ENCODE results near the gene FBXO3.
"Not testable (repeated sequence)": the region's sequence is repeated elsewhere in the genome, so short reads cannot be mapped to it uniquely, and the experiment has no call there.

The FBXO3 gene

DNA sequence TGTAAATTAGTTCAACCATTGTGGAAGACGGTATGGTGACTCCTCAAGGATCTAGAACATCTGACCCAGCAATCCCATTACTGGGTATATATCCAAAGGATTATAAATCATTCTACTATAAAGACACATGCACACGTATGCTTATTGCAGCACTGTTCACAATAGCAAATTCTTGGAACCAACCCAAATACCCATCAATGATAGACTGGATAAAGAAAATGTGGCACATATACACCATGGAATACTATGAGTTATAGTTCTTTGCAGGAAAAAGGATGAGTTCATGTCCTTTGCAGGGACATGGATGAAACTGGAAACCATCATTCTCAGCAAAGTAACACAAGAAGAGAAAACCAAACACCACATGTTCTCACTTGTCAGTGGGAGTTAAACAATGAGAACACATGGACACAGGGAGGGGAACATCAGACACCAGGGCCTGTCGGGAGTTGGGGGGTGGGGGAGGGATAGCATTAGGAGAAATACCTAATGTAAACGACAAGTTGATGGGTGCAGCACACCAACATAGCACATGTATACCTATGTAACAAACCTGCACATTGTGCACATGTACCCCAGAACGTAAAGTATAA lies 45.2 kb downstream of the FBXO3 start:
- not testable (repeated sequence) for DNase-seq (ENCODE audit: low spot score)

DNA sequence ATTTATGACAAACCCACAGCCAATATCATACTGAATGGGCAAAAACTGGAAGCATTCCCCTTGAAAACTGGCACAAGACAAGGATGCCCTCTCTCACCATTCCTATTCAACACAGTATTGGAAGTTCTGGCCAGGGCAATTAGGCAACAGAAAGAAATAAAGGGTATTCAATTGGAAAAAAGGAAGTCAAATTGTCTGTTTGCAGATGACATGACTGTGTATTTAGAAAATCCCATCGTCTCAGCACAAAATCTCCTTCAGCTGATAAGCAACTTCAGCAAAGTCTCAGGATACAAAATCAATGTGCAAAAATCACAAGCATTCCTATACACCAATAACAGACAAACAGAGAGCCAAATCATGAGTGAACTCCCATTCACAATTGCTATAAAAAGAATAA lies 46.8 kb downstream of the FBXO3 start:
- not testable (repeated sequence) for DNase-seq (ENCODE audit: low spot score)

DNA sequence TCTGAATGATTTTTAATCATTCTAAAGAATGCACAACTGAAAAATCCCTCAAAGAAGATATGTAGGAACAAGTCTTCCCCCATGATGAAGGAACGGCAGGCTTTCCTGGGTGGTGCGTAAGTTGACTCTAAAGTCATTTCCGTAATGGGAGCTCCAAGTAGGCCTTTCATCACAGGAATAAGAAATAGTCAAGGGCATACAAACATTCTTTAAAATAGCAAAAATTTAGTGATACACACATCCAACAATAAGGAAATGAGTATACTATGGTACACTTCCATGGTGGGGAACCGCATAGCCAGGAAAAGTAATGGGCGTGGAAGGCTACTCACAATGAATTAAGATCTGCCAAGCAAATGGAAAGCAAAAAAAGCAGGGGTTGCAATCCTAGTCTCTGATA lies 48.8 kb downstream of the FBXO3 start:
- DNase-seq (ENCODE audit: low spot score) = no peak

DNA sequence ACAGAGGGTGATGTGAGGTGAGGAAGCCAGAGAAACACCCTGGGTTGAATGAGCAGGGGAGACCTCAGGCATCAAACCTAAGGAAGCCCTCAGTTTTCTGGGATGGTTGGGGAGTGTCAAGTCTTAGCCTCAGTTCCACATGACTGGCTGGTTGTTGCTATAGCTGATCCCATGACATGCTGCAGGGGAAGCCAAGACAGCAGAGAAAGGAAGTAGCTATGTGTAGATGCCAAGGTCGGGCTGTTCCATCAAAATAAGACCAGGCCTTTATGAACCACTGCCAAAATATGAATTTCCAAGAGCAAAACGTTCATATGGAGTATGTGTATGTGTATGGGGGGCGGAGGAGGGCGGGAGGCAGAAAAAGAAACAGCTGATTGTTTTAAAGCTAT lies 49.7 kb downstream of the FBXO3 start:
- DNase-seq (ENCODE audit: low spot score) = peak; percentile 70

DNA sequence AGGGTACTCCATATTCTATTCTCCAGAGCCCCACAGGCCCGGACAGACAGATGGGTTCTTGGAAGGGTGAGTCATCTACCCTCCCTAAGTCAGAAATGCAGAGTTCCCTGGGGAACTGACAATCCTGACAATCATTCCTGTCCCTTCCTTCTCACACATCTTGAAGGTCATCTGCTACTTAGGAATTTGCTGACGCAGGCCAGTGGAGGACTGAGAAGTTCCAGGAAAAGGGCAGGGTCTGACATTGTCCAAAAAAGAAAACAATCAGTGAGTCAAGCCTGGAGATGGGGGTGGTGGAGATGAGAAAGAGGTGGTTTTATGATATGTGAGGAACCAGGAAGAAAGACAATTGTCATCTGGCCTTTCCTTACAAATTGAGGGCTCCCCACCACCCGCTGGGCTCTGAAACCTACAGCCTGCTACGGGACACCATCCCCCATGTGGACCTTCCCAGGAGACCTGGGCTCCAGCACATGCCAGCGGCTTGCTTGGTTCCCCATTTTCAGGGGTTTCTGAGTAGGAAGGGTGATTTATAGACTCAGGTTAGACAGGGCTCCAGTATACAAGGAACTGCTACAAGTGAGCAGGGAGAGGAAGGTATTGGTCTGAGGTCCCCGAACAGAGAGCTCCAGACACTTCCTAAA lies 51.0 kb downstream of the FBXO3 start:
- no peak for DNase-seq (ENCODE audit: low spot score)

DNA sequence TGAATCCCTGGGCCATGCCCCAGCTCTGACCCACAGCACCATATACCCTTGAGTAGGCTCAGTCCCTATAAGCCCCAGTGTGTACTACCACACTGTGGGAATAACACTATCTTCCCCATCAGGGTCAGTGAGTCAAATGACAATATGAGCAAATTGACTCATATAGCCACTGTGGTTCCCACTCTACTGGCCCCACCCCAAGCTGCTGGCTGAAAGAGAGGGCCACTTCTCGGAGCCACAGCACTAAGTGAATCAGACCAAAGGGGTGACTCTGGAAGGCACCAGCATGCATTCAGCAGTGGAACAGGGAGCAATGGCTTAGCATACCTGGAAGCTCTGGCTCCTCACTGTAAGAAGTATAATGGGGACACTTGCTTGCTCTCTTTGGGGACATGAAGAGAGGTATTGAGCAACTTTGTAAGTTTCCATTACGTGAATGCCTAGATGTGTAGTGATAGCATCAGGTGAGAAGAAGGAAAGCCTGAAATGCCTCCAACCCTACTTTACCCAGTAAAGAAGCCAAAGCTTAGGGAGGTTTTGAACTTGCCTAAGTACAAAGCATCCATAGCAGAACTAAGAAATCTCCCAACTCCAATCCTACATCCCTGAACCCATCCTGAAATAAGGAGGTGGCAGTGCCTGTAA lies 51.6 kb downstream of the FBXO3 start:
- no peak for DNase-seq (ENCODE audit: low spot score)

DNA sequence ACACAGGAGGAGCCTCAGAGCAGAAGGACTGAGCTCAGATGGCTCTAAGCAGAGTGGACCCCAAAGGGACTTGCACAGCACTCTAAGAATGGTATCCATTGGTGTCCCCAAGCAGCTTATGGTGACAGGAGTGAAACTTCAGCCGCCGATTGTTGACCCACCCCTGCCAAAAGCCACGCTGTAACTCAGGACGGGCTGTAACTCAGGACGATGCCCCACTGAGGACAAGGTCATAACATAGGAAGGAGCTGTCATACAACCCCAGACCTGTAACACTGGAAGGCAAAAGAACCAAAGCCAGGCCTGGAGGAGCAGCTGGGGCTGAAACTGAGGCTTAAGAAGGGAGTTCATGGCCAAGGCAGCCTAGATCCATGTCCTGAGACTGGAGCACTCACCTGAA lies 52.3 kb downstream of the FBXO3 start:
- DNase-seq (ENCODE audit: low spot score) = no peak

DNA sequence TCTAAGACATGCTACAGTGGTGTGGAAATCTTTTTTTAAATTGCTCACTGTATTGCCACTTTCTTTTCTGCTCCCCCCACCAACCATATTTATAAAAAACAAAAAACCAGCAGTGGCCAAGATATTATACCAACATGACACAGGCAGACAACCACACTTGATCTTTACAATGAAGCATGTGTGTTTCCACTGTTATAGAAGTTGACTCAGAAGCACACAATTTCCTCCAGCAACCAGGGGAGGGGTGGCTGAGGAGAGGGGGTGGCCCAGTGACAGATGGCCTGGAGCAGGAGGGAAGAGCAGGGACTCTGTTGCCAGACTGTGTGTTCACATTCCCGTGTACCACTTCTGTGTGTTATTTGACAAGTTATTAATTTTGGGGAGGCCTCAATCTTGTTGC lies 52.9 kb downstream of the FBXO3 start:
- DNase-seq (ENCODE audit: low spot score) = no peak

DNA sequence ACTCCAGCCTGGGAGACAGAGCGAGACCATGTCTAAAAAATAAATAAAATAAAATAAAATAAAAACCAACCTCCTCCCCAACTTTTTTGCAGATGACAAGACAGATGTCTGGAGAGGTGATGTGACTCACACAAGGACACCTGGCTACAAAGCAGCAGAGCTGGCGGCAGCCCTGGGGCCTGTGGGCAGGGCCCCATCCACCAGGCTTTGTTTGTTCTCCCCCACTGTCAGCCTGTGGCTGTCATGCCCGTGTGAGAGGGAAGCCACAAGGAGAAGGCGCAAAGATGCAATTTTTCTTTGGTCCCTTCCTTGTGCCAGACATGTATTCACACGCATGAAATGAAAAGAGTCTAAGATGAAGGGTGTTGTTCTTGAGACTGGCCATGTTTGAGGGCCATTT lies 54.7 kb downstream of the FBXO3 start:
- no peak for DNase-seq (ENCODE audit: low spot score)

DNA sequence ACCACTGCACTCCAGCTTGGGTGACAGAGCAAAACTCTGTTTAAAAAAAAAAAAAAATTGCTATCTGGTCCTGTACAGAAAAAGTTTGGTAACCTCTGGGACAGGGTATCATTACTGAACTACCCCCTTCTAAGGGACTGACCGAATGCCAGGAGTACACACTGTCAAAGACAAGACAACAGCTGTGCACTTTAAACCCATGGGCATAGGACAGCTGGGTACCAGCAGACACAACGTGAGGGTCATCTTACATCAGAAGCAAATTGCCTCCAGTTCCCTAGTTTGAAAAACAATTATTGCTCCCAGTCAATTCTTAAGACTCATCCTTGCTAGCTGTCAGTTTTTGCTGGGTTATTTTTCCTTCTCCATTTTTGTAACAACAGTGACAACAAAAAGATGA lies 55.9 kb downstream of the FBXO3 start:
- no peak for DNase-seq (ENCODE audit: low spot score)

DNA sequence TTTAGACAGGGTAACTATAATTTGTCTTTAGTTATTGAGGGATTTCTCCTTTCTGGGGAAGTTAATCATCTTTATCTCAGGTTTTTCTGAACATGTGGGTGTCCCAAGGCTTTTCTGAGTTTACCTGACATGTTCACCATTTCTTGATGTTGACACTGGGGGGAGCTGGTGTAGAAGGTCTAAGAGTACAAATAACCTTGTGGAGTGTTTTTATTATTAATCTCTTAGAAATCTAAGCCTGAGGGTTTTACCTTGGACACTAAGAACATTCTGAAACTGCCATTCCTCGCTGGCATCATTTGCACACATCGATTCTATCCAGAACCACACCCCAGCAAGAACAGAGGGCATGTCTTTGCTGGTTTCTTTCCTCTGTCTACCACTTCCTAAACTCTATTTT lies 58.1 kb downstream of the FBXO3 start:
- no peak for DNase-seq (ENCODE audit: low spot score)

DNA sequence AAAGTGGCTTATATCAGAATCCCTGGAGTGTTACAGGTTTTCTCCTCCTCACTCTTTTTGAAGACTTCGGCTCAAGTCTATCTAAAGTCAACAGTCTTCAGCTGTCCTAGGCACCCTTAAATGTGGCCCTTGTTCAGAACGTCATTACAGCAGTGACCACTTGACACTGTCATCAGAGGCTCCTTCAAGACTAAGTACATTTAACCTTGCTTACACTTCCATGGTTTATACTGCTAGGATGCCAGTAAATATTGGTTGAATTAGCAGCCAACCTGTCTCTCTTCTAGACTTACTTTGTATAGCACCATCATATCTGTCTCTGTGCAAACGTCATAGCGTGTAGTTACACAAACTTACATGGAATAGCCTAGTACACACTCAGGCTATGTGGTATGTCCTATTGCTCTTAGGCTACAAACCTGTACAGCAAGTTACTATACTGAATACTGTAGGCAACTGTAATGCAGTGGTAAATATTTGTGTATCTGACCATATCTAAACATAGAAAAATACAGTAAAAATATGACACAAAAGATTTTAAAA lies 60.4 kb downstream of the FBXO3 start:
- DNase-seq (ENCODE audit: low spot score) = no peak

DNA sequence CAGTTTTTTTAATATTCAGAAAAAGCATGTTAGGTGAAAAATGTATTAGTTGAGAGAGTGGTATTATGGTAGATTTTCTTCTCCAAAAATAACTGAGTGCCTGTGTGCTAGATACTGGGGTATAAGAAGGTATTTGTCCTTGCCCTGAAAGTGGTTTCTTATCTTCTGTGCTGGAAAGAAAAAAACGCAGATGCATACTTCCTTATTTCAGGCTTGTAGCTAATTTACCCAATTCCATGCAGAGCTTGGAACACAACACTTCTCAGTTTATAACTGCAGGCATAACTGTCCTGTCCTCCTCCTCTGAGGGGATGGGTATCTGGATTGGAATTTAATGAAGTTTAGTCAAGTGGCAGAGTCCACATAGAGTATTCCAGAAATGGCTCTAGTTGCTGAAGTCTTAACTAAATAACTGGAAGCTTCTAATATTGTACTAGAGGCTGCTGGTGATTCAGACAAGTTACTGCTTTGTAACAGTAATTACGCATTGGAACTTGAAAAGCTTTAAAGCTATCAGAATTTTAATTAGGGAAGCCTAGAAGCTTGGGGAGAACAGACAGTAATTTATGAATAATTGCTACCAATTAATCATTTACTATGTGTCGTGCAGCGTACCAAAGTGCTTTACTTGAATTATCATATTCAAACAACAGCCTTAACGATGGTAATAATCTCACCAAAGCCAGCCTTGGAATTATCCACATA lies 61.0 kb downstream of the FBXO3 start:
- DNase-seq (ENCODE audit: low spot score) = no peak

DNA sequence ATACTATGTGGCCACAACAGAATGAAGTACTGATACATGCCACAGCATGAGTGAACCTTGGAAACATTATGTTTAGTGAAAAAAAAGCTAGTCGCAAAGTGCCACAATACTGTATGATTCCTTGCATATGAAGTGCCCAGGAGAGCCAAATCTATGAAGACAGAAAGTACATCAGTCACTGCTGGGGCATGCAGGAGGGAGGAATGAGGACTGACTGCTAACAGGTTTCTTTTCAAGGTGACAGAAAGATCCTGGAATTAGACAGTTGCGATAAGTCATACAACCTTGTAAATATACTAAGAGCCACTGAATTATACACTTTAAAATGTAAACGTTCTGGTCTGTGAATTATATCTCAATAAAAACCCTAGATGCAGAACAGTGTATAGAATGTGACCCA lies 61.9 kb downstream of the FBXO3 start:
- no peak for DNase-seq (ENCODE audit: low spot score)

DNA sequence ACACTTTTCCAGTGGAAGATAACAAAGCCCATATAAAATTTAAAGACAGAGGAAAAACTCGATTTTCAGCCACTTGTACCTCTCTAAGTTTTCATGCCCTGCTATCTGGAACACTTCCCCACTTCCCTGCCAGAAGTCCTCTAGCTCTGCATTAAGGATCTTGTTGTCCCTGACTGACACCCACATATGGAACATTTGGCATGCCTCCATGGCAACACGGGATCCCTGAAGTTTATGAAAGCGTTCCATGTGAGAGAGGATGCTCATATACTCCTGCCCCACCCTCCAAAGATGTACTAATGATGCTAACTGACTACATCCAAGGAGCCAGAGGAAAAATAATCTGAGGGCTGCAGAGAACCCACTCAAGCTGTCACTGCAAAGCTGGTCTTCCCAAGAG lies 64.9 kb downstream of the FBXO3 start:
- DNase-seq (ENCODE audit: low spot score) = no peak

DNA sequence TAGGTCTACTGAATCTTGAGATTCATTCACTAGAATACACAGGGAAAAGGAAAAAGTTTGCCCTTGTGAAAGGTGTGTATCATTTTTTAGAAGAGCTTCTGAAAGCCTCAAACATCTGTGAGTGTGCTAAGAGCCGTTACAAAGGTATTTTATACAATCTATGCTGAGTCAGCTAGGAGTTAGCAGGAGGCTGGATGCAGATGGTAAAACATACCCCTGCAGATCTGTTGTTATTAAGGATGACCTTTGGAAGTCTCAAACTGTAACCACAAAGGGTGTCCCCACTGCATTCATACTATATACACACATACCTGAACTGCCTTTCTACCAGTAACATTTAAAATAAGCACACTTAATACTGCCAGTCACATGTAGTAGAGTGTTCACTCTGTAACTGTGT lies 65.3 kb downstream of the FBXO3 start:
- DNase-seq (ENCODE audit: low spot score) = no peak

DNA sequence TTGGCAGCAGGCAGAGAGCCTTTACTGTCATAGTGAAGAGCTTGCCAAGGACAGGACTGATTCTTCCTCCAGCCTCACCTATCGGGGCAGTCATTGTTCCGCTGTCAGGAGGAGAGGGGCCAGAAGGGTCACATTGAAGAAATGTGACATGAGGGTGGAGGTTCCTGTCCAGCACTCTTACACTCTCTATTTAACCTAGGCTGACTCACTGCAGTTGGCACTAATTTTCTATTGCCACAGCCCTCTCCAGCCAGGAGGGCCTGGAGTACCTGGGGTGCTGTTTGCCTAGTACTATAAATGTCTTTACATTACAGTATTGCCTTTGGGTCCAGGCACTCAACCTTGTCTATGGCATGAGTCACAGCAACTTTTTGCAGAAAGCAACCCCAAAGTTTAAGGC lies 66.5 kb downstream of the FBXO3 start:
- not testable (repeated sequence) for DNase-seq (ENCODE audit: low spot score)

DNA sequence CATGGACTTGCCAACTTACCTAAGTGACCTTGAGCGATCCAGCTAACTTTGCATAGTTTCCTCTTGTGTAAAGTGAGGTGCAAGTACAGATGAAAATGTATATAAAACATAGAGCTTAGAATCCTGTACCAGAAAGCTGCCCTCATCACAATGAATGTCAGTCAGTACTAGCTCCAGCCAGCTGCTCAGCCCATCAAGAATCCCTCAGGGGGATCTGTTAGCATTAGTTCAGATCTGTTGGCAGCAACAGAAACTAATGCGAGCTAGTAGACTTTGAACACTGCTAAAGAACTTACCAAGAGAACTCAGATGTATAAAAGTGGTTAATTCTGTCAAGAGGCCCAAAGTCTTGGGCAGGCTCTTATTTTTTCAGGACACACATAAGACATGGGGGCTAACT lies 67.4 kb downstream of the FBXO3 start:
- no peak for DNase-seq (ENCODE audit: low spot score)

DNA sequence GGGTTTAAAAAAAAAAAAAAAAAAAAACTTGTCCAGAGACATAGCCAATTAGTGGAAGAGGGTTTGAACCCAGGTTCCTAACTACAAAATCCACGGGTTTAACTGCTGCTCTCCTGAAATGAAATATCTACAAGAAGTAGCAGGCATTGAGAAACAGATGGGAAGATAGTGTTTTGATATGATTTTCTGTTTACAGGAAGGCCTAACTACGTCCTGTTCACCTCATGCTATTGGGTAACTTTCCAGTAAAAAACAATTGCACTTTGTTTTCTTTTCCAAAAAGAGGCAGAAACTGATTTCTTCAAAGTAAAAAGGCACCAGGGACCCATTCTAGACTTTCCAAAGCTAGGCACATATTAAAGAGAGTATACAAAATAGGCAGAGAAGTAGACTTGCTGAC lies 67.8 kb downstream of the FBXO3 start:
- DNase-seq (ENCODE audit: low spot score) = no peak

DNA sequence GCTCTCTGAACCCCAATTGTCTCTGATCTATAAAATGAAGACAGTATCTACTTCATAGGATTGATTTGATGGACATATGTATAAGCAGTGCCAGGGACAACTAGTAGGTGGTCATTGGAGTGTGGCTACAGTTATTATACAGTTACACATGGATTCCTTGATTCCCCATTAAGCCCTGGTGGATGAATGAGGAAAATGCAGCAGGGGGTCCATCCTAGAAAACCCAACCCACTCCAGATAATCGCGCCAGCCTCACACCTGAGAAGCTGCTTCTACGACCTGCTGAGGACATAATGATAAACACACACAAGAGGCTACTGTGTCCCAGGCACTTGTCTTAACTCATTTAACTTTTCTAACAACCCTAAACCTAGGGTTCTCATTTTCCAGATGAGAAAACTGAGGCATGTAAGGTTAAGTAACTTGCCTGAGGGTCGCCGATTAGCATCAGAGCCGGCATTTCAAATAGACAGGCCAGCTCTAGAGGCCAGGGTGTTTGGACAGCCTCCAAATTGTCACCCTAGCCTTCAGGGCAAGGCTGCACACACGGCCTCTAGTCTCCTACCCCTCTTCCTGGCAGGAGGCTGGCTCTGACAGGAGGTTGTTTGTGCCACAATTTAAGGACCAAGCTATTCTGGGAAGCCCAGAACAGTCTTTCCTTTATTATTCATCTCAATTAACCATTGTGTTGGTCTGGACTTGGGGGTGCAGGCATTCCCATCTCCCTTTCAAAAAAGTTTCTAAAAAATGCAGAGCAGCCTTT lies 69.9 kb downstream of the FBXO3 start:
- DNase-seq (ENCODE audit: low spot score) = peak; percentile 74

DNA sequence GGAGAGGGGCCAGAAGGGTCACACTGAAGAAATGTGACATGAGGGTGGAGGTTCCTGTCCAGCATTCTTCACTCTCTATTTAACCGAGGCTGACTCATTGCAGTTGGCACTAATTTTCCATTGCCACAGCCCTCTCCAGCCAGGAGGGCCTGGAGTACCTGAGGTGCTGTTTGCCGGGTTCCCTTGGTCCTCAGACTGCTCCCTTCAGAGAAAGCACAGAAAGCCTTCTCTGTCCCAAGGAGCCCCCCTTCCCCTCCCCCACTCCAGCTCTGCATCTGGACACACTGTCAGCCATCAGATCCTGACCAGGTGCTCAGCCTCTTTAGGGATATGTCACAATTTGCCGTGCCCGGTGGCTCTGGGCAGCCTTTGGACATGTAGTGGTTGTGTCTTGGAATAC lies 70.5 kb downstream of the FBXO3 start:
- no peak for DNase-seq (ENCODE audit: low spot score)

DNA sequence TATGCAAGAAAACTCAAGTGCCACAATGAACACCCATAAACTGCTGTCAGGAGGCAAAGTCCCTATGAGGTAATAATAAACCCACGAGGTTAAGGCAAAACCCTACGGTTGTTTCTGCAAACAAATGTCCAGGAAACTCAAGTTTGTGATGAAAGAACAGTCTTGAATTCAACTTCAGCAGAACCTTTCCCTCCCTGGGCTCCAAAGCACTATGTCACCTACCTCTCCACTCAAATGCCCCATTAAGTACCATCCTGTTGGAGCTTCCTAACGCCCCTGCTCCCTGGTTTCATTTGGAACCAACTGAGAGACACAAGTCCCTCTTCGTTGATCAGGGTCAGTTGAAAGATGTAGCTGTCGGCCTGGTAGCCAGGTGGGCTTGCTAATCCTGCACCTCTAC lies 71.1 kb downstream of the FBXO3 start:
- DNase-seq (ENCODE audit: low spot score) = no peak

Measured in globus pallidus (tissue), 1 donor.